HepG2 (cell line): ENCODE measurements around the gene NECTIN3. TPM values are rescaled to one million over a fixed set of nuclear protein-coding genes. Genes with fewer than 3 reads are reported as not detected.

Experiments used
- ARHGAP35 ChIP-seq: sonication (generic); formaldehyde crosslinking; IDR thresholded peaks from 2 replicates; pipeline ENCODE4 v1.9.0; 2022; ENCODE audit warnings: mild to moderate bottlenecking, inconsistent platforms, moderate library complexity, missing genetic modification reagents, borderline replicate concordance
- ELF3 ChIP-seq: IDR thresholded peaks from 2 replicates; pipeline ENCODE4 v1.6.1; 2016; ENCODE audit warnings: missing genetic modification reagents, missing compliant biosample characterization
- ISL2 ChIP-seq: sonication (generic); formaldehyde crosslinking; IDR thresholded peaks from 2 replicates; pipeline ENCODE4 v1.5.0; 2020; ENCODE audit warnings: missing genetic modification reagents
- MYC ChIP-seq: sonication (generic); formaldehyde crosslinking; IDR thresholded peaks from 2 replicates; pipeline ENCODE4 v1.9.0; 2021; ENCODE audit warnings: missing genetic modification reagents, borderline replicate concordance
- SIN3A ChIP-seq: IDR thresholded peaks from 2 replicates; pipeline ENCODE4 v1.6.1; 2011; ENCODE audit warnings: low read depth, mild to moderate bottlenecking, control low read depth, low read length, borderline replicate concordance
- YY1 ChIP-seq: IDR thresholded peaks from 2 replicates; pipeline ENCODE4 v1.6.1; 2011; ENCODE audit warnings: low read length, low read depth, moderate library complexity, mild to moderate bottlenecking; ENCODE audit not compliant: insufficient read depth, insufficient replicate concordance
- ZFP41 ChIP-seq: sonication (generic); formaldehyde crosslinking; IDR thresholded peaks from 2 replicates; pipeline ENCODE4 v1.4.0; 2020; ENCODE audit warnings: mild to moderate bottlenecking, missing genetic modification reagents, borderline replicate concordance
- ZNF138 ChIP-seq: sonication (generic); formaldehyde crosslinking; IDR thresholded peaks from 2 replicates; pipeline ENCODE4 v1.5.0; 2020; ENCODE audit warnings: mild to moderate bottlenecking, low read depth, missing genetic modification reagents
- ZNF3 ChIP-seq: IDR thresholded peaks from 2 replicates; pipeline ENCODE4 v1.7.0; 2017; ENCODE audit warnings: inconsistent platforms
- ZNF333 ChIP-seq: sonication (generic); formaldehyde crosslinking; IDR thresholded peaks from 2 replicates; pipeline ENCODE4 v1.4.0; 2020; ENCODE audit warnings: mild to moderate bottlenecking, missing genetic modification reagents, borderline replicate concordance
- polyA plus RNA-seq, 8 experiments: library from polyadenylated mRNA; depleted of rRNA in 3 of 8; stranded (reverse) in 7 of 8; unstranded in 1 of 8; fragments of >200 nt; fragmentation: Illumina TruSeq in 4 of 8; extraction: Trizol in 4 of 8; gene quantifications; 2 replicates each; pipeline versions ENCODE4 v1.2.1 to v1.2.3, GENCODE V29; 2011 to 2016; ENCODE audit warnings: low read depth in 4 of 8, missing spikeins in 1 of 8, mixed read lengths in 1 of 8; ENCODE audit not compliant: insufficient read depth in 1 of 8
- total RNA-seq, 5 experiments: library from RNA; depleted of rRNA; stranded (reverse); fragments of >200 nt; fragmentation: Illumina TruSeq; extraction: Trizol; gene quantifications; 2 replicates each; pipeline ENCODE4 v1.2.3, GENCODE V29; 2016; ENCODE audit warnings: low read depth in 1 of 5
- TF ChIP-seq, protein P1 (sequence below): sonication (generic); formaldehyde crosslinking; IDR thresholded peaks from 2 replicates; pipeline ENCODE4 v1.4.0; 2020; ENCODE audit warnings: missing genetic modification reagents
- TF ChIP-seq, protein P2 (sequence below): sonication (generic); formaldehyde crosslinking; IDR thresholded peaks from 2 replicates; pipeline ENCODE4 v1.5.0; 2020; ENCODE audit warnings: mild to moderate bottlenecking, missing genetic modification reagents, borderline replicate concordance
- TF ChIP-seq, protein P3 (sequence below): sonication (generic); formaldehyde crosslinking; IDR thresholded peaks from 2 replicates; pipeline ENCODE4 v1.4.0; 2020; ENCODE audit warnings: mild to moderate bottlenecking, missing genetic modification reagents
- TF ChIP-seq, protein P4 (sequence below): sonication (generic); formaldehyde crosslinking; IDR thresholded peaks from 2 replicates; pipeline ENCODE4 v1.5.1; 2020; ENCODE audit warnings: mild to moderate bottlenecking, missing genetic modification reagents, moderate library complexity

The NECTIN3 gene
- total and polyA plus RNA-seq, 2 of the 13 experiments (the other 11 are each of a cell fraction or from before 2014, with no cell fraction given): 10.4 to 45.1 TPM

DNA sequence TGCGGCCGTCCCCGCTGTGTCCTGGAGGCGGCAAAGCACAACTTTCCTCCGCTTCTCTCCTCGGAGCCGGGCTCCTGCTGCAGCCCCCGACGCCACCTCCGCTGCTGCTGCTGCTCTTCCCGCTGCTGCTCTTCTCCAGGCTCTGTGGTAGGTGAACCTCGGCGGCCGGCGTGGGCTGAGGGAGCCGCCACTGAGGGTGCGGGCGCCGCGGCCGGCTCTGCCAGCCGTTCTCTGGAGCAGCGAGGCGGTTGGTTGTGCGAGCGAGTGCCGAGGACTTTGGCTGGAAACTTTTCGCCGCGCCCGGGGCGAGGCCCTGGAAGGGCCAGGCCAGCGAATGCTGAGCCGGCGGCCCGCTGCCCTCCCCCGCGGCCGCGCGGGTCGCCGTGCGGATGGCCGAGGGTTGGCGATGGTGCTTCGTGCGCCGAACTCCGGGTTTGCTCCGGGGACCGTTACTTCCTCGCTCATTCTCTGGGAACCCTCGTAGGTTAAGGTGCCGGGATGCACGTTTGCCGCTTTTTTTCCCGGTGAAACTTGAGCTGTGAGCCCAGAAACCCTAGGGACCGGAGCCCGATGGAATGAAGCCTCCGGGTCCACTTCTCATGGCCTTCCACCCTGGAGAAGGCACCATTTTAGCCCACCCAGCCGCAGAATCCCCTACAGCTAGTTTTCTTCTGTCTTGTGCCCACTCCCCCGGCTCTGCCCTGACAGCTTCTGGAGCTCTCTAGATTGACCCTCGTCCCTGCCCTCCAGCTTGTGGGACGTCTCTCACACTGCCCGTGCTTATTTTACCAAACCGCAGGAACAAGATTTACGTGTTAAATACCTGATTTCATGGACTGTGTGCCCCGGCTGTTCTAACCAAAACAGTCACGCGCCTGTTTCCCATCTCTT lies 660 bp downstream of the NECTIN3 start (continued):
- TF ChIP-seq ARHGAP35 (CRISPR knock-in tag): no peak
- peak; percentile 62; the same call in 1 of the 2 replicates for TF ChIP-seq ZNF138 (CRISPR knock-in tag)
- TF ChIP-seq ZNF3 (CRISPR knock-in tag): no peak
- TF ChIP-seq MYC (CRISPR knock-in tag): peak; percentile 15; the same call in 1 of the 2 replicates
- TF ChIP-seq ISL2 (CRISPR knock-in tag): 0 out of 2 replicates have a peak, but pooled peaks have one; percentile 38
- TF ChIP-seq, protein P1, sequence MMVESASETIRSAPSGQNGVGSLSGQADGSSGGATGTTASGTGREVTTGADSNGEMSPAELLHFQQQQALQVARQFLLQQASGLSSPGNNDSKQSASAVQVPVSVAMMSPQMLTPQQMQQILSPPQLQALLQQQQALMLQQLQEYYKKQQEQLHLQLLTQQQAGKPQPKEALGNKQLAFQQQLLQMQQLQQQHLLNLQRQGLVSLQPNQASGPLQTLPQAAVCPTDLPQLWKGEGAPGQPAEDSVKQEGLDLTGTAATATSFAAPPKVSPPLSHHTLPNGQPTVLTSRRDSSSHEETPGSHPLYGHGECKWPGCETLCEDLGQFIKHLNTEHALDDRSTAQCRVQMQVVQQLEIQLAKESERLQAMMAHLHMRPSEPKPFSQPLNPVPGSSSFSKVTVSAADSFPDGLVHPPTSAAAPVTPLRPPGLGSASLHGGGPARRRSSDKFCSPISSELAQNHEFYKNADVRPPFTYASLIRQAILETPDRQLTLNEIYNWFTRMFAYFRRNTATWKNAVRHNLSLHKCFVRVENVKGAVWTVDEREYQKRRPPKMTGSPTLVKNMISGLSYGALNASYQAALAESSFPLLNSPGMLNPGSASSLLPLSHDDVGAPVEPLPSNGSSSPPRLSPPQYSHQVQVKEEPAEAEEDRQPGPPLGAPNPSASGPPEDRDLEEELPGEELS (CRISPR knock-in tag): no peak
- TF ChIP-seq, protein P2, sequence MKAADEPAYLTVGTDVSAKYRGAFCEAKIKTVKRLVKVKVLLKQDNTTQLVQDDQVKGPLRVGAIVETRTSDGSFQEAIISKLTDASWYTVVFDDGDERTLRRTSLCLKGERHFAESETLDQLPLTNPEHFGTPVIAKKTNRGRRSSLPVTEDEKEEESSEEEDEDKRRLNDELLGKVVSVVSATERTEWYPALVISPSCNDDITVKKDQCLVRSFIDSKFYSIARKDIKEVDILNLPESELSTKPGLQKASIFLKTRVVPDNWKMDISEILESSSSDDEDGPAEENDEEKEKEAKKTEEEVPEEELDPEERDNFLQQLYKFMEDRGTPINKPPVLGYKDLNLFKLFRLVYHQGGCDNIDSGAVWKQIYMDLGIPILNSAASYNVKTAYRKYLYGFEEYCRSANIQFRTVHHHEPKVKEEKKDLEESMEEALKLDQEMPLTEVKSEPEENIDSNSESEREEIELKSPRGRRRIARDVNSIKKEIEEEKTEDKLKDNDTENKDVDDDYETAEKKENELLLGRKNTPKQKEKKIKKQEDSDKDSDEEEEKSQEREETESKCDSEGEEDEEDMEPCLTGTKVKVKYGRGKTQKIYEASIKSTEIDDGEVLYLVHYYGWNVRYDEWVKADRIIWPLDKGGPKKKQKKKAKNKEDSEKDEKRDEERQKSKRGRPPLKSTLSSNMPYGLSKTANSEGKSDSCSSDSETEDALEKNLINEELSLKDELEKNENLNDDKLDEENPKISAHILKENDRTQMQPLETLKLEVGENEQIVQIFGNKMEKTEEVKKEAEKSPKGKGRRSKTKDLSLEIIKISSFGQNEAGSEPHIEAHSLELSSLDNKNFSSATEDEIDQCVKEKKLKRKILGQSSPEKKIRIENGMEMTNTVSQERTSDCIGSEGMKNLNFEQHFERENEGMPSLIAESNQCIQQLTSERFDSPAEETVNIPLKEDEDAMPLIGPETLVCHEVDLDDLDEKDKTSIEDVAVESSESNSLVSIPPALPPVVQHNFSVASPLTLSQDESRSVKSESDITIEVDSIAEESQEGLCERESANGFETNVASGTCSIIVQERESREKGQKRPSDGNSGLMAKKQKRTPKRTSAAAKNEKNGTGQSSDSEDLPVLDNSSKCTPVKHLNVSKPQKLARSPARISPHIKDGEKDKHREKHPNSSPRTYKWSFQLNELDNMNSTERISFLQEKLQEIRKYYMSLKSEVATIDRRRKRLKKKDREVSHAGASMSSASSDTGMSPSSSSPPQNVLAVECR (CRISPR knock-in tag): peak; percentile 14
- TF ChIP-seq, protein P3, sequence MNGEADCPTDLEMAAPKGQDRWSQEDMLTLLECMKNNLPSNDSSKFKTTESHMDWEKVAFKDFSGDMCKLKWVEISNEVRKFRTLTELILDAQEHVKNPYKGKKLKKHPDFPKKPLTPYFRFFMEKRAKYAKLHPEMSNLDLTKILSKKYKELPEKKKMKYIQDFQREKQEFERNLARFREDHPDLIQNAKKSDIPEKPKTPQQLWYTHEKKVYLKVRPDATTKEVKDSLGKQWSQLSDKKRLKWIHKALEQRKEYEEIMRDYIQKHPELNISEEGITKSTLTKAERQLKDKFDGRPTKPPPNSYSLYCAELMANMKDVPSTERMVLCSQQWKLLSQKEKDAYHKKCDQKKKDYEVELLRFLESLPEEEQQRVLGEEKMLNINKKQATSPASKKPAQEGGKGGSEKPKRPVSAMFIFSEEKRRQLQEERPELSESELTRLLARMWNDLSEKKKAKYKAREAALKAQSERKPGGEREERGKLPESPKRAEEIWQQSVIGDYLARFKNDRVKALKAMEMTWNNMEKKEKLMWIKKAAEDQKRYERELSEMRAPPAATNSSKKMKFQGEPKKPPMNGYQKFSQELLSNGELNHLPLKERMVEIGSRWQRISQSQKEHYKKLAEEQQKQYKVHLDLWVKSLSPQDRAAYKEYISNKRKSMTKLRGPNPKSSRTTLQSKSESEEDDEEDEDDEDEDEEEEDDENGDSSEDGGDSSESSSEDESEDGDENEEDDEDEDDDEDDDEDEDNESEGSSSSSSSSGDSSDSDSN (CRISPR knock-in tag): peak; percentile 90
- TF ChIP-seq SIN3A: peak; percentile 15; the same call in 1 of the 2 replicates
- TF ChIP-seq ZNF333 (CRISPR knock-in tag): no peak
- peak; percentile 4 for TF ChIP-seq YY1
- TF ChIP-seq, protein P4, sequence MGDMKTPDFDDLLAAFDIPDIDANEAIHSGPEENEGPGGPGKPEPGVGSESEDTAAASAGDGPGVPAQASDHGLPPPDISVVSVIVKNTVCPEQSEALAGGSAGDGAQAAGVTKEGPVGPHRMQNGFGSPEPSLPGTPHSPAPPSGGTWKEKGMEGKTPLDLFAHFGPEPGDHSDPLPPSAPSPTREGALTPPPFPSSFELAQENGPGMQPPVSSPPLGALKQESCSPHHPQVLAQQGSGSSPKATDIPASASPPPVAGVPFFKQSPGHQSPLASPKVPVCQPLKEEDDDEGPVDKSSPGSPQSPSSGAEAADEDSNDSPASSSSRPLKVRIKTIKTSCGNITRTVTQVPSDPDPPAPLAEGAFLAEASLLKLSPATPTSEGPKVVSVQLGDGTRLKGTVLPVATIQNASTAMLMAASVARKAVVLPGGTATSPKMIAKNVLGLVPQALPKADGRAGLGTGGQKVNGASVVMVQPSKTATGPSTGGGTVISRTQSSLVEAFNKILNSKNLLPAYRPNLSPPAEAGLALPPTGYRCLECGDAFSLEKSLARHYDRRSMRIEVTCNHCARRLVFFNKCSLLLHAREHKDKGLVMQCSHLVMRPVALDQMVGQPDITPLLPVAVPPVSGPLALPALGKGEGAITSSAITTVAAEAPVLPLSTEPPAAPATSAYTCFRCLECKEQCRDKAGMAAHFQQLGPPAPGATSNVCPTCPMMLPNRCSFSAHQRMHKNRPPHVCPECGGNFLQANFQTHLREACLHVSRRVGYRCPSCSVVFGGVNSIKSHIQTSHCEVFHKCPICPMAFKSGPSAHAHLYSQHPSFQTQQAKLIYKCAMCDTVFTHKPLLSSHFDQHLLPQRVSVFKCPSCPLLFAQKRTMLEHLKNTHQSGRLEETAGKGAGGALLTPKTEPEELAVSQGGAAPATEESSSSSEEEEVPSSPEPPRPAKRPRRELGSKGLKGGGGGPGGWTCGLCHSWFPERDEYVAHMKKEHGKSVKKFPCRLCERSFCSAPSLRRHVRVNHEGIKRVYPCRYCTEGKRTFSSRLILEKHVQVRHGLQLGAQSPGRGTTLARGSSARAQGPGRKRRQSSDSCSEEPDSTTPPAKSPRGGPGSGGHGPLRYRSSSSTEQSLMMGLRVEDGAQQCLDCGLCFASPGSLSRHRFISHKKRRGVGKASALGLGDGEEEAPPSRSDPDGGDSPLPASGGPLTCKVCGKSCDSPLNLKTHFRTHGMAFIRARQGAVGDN (CRISPR knock-in tag): peak; percentile 66
- TF ChIP-seq ZFP41 (CRISPR knock-in tag): no peak
- TF ChIP-seq ELF3 (CRISPR knock-in tag): no peak
